IPS DF 4.7 (cell line): ENCODE results near the gene SH3GL2.

Experiments used
- DNase-seq: peaks from one replicate; pipeline ENCODE4 v3.0.0-alpha.2; 2013; ENCODE audit warnings: low spot score; ENCODE audit errors: extremely low read depth

SH3GL2 gene

DNA sequence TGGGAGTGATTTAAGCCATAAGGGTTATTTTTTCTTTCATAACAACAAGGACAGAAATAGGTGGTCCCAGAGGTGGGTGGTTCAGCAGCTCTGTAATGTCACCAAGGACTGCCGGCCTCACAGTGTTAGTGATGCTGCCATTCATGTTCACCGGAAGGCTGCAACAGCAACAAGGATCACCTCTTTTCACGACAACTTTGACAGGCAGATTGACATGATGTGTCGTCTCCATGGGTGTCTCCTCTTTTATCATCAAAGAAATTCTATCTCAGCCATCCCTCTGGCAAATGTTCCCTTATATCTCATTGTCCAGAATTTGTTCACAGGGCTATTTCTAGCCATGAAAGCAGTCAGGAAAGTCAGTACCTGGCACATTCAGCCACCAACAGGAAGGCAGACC, 231.5 kb downstream of the SH3GL2 start:
- DNase-seq, result no peak

DNA sequence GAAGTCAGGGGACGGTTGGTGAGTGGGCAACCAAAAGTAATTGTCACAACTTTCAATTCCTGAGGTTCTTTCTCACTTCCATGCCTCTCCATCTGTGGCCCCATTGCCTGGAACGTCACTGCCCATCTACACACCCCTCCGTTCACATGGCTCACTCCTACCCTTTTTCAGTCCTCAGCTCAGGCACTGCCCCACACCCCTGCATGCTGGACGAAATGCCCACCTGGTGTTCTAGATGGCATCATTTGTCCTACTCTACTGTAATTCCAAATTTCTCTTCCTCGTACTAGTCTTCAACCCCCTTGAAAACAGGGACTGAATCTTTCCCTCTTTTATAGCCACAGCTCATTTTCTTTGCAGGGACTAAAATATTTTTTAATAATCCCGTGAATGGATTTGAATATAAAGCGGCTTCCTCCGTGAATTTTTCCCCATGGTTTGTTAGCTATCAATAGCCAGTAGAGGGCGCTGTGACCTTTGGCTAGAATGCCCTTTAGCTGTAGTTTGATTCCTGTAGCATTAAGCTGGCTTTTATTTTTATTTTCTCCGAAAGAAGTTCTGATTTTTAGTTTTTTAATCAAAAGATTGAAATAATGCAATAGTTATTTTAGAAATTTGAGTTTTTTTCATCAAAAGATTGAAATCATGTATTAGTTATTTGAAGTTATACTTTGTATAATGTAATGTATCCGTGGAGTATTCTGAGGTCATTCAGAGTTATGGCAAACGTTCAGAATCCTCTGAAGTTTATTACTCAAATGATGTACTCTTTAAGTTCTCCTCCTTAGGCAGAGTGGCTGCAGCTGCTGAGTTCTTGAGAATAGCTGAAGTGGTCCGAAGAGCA, 232.1 kb downstream of the SH3GL2 start:
- no peak for DNase-seq

DNA sequence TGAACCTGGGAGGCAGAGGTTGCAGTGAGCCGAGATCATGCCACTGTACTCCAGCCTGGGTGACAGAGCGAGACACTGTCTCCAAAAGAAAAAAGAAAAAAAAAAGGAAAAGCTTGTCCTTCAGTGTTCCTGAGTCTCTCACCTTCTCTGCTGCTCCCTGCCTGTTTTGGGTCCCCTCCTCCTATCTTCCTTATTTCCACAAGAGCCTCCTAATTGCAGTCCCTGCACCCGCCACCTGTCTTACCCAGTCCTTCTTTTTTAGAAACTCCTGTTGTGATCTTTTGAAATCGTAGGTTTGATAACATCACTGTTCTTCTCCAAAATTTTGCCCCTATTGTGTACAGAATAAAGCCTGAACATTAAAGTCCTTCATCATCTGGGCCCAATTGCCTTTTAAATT, 234.9 kb downstream of the SH3GL2 start:
- DNase-seq, result no peak

DNA sequence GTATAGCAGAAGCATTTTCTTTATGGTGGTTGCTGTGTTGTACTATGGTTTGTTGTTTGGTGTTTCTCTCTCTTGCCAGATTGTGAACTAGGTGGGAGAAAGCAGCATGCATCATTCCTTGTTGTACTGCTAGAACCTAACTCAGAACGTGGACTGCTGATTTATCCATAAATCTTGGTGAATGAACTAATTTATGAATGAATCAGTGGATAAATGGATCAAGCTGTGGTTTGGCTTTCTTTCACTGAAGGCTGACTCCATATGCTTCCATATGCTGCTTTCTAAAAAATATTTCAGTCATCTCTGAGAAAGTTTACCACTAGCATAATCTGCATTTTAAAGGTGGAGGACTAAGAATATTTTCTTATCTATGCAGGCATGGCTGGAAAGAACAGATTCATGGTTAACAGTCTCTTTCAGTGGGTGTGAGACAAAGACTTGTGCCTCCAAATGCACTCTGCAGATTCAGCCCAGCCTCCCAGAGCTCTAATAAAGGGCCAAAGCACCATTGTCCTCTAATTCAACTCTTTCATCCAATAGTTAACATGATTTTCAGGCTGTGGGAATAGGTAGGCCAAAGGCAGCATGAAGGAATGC, 237.7 kb downstream of the SH3GL2 start:
- DNase-seq, result no peak

DNA sequence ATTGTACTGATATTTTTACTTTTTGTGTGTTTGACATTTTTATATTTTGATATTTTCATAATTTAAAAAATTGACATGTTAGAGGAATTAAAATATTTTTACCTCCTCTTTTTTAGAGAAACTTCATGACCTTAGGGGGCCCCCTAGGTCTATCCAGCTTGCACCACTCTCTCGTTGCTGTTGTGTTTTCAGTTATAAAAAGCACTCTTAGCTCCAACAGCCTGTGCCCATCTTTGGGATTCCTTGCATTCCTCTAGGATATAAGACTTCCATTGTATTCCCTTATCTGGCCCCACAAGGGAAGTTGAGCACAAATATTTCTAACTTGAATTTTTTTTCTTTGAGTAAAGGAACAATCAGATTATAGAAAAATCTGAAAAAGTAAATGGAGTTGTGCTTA, 245.3 kb downstream of the SH3GL2 start:
- DNase-seq, result no peak

DNA sequence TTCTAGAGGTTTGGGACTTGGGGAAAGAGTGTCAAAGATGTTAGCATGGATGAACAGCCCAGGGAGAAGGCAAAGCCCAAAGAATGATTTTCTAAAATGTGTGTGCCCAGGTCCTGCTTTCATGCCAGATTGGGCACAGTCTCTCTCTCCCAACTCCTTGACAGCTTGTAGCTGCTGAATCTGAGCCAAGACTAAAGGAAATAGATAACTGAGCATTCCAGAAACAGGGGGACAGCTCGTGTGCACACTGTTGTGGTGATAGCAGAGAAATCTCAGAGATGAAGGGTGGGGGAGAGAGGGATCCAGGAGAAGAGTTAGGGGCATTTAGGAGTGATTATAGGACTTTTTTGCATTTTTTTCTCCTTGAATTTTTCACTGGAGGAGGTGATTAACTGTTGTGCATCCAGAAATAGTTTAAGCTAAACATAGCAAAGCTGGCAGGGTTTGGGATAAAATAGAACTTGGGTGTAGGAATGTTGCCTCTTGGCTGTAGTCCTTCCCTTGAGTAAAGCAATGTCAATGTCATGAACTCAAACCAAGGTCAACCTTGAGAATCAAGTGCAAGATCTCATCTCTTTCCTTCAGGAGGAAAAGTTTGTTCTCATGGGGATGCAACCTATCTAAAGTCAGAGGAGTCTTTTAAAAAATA, 245.9 kb downstream of the SH3GL2 start:
- DNase-seq, result no peak

DNA sequence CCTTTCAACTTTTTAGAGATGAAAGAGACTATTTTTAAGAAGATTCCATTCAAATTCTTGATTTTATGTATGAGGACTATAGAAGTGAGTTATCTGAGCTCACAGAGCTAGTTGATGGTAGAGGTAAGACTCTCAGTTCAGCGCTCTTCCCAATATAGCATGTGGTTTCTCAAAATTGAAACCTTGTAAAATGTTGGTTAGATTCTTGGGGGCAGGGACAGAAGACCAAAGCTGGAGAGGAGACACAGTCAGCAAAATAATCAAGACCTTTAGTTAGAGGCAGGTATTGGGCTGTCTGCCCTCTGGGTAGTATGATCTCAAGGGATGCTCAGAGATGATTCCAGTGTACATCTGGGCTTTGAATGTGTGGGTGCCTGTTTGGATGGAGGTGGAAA, 246.4 kb downstream of the SH3GL2 start:
- no peak for DNase-seq

DNA sequence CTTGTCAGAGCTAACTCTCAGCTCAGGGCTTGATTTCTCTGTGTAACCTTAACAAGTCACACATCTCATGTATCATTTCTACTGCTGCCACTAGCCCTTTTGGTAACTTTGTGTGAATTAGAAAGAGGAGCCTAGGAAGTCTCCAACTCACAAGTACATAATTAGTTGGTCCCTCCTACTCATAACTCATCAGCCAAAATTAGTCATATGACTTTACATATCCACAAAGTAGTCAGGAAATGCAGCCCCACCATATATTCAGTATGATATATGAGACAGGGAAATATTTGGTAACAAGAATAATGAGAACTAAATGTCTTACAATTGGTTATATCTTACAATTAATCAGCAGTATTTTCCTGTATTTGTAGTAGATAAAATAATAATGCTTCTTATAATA, 250.2 kb downstream of the SH3GL2 start:
- no peak for DNase-seq

DNA sequence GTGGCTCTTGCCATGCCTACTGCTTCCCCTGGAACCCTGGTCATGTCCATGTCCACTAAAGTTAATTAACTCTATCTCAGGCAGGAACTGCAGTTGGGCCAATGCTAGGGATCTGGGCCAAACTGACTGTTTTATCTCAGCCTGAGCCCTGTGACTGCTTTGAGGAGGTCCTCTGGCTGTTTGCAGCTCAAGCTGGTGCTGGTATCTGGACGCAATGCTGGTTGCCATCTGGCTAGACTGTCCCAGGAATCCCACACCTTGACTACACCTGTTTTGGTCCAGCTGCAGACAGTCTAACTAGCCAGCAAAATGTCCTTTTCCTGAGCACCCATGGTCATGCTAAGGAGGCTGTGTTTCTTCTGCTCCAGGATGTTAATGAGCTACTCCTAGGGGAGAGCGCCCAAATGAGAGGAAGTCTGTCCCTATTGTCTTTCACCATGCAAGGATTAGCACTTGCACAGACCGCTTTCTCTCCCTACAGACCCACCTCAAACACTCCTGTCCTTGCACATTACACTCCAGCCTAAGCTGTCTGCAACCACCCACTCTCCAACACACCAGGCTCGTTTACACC, 251.0 kb downstream of the SH3GL2 start:
- DNase-seq, result no peak

DNA sequence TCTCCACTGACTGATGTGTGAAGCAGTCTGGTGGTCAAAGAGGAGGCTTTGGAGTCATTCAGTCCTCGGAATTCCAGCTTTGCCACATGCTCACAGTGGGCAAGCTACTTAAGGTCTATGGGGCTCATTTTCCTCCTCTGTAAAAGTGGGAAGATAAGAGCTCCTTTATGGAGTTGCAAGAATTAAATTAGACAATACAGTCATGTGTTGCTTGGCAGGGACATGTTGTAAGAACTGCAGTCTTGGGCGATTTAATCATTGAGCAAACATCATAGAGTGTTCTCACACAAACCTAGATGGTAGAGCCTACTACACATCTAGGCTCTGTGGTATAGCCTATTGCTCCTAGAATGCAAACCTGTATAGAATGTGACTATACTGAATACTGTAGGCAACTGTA, 253.9 kb downstream of the SH3GL2 start:
- no peak for DNase-seq

DNA sequence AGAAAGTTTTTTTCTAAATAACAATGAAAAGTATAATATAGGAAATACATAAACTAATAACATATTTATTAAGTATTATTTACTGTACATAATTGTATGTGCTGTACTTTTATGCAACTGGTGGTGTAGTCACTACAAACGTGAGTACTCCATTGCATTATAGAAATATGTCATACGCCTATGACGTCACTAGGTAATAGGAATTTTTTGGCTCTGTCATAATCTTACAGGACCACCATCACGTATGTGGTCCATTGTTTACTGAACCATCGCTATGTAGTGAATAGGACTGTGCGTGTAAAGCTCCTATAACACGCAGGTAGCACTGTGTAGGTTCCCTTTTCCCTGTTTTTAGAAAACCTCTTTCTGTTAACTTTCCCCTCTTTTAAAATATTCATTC, 255.0 kb downstream of the SH3GL2 start:
- no peak for DNase-seq

DNA sequence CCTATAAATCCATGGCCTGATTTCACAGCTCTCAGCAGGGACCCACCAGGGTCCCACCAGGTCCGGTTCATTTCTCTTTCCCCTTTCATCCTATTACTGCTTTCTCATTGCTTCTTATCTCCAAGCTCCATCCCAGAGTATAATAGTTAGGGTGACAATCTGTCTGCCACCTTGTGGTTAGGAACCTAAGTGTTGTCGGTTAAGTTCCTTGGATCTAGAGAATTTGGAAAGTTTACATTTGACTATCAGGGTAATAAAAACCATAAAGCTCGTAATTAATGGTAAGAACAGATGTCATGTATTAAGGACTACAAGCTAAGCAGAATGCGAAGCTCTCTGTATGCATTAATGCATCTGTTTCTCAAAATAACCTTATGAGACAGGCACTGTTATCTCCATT, 259.1 kb downstream of the SH3GL2 start:
- DNase-seq, result no peak

DNA sequence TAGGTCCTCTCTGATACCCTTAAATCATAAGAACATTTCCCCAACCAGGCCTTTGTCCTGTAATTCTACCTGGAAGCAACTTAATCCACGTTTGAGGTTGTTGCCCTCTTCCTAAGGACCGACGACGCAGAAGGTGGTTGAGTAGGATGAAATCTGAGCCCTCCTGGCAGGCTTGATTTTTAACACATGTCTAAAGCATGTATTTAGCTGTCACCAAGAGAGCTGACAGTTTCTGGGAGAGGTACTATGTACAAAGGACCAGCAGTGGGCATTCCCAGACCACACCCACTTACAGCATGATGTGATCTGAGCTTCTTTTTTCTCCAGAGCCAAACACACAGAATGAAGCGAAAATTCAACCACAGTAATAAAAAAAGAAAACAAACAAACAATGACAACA, 260.9 kb downstream of the SH3GL2 start:
- no peak for DNase-seq

DNA sequence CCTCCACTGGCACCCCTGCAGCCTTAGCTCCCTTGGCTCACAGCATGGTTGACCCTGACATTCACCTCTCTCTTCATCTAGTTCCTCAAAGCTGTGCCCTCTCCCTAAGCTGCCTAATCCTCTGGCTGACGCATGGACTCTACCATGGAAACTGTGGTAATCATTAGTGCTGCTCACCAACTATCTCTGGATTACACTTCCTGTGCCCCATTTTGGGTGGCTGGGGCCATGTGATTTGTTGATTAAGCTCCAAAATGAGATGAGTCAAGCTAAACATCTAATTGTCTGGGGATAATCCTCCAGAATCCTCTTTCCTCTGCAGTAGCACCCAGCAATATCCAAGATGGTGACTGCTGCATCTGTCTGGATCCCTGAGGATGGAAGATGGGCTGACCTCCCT, 264.4 kb downstream of the SH3GL2 start:
- no peak for DNase-seq
